ENCODE results near the gene CPXCR1. TPM values are rescaled to one million over a fixed set of nuclear protein-coding genes. Genes with fewer than 3 reads are reported as not detected.

Gene CPXCR1
- total RNA-seq, 2 donors from 2014 or later = not detected

DNA sequence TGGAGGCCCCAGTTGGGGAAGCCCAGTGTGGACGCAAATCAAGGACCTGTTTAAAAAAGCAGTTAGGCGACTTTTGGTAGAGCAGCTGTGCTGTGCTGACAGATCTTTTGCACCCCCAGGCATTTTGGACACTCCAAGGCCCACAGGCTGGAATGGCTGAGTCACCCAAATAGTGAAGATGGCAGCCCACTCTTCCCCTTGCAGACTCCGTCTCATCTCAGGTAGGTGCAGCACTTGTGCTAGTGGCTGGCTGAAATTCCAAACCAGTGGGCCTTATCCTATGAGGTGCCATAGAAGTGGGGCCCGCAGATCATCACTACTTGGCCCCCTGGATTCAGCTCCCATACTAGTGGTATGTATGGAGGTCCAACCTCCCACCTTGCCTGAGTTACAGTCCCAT lies 42.8 kb downstream of the CPXCR1 start:
- H3K9ac ChIP-seq (ENCODE audit: extremely low read depth, low read length, poor library complexity, severe bottlenecking) = no peak overlapping the region
- H3K27me3 ChIP-seq (ENCODE audit: control insufficient read depth, insufficient read depth, low read length, poor library complexity, severe bottlenecking) = no peaks in the 10 kb centered on the region
- no peak overlapping the region for H3K27ac Mint-ChIP-seq
- peaks cover 31% of the 10 kb centered on the region for H3K9me3 Mint-ChIP-seq
- H3K27ac ChIP-seq (ENCODE audit: low read depth, low read length) = no peak overlapping the region
- no peaks in the 10 kb centered on the region for H3K36me3 ChIP-seq (ENCODE audit: control insufficient read depth, insufficient read depth, low read length)
- no peak for DNase-seq
- no peaks in the 10 kb centered on the region for H3K9me3 ChIP-seq (ENCODE audit: control insufficient read depth, low read length)
- H3K4me3 Mint-ChIP-seq = no peak overlapping the region
- H3K4me1 ChIP-seq (ENCODE audit: control insufficient read depth, insufficient read depth, low read length) = no peaks in the 10 kb centered on the region
- H3K4me3 ChIP-seq (ENCODE audit: low read length) = no peak overlapping the region
- TF ChIP-seq, protein P1, sequence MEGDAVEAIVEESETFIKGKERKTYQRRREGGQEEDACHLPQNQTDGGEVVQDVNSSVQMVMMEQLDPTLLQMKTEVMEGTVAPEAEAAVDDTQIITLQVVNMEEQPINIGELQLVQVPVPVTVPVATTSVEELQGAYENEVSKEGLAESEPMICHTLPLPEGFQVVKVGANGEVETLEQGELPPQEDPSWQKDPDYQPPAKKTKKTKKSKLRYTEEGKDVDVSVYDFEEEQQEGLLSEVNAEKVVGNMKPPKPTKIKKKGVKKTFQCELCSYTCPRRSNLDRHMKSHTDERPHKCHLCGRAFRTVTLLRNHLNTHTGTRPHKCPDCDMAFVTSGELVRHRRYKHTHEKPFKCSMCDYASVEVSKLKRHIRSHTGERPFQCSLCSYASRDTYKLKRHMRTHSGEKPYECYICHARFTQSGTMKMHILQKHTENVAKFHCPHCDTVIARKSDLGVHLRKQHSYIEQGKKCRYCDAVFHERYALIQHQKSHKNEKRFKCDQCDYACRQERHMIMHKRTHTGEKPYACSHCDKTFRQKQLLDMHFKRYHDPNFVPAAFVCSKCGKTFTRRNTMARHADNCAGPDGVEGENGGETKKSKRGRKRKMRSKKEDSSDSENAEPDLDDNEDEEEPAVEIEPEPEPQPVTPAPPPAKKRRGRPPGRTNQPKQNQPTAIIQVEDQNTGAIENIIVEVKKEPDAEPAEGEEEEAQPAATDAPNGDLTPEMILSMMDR (conservative IDR thresholded peaks at IDR 0.05) = no peak
- H3K4me1 Mint-ChIP-seq = no peaks in the 10 kb centered on the region
- no peaks in the 10 kb centered on the region for H3K27me3 Mint-ChIP-seq (ENCODE audit: insufficient read depth)
- H3K36me3 Mint-ChIP-seq (ENCODE audit: low read depth) = peaks cover 7% of the 10 kb centered on the region
- WGBS, 2 experiments (ENCODE audit: insufficient coverage in 1 of 2, insufficient read length in 1 of 2) = 94 to 100% methylated on average over 1 to 4 of the region's 4 CpGs

Measured in endodermal cell (in vitro differentiated cells).